Psoas muscle (tissue), 8 donors: ENCODE data around the gene WASF2. TPM values are rescaled to one million over a fixed set of nuclear protein-coding genes. Genes with fewer than 3 reads are reported as not detected.
"Not testable (repeated sequence)": the region's sequence is repeated elsewhere in the genome, so short reads cannot be mapped to it uniquely, and the experiment has no call there.

ENCODE experiments used
- ATAC-seq, 4 donors: fragments of 200-7000 bp; cut with Tn5 transposase; one replicate each; pipeline ENCODE4 v1.9.1; 2020; ENCODE audit warnings: moderate library complexity in 3 of 4, mild to moderate bottlenecking in 2 of 4
- DNase-seq, 2 donors: peaks; one replicate each; pipeline ENCODE4 v3.0.0-alpha.2; 2020
- H3K27ac ChIP-seq: fragments of 200-600 bp; one replicate; pipeline ENCODE4 v1.8.0; 2022
- H3K27me3 ChIP-seq, 3 donors: fragments of 200-600 bp in 1 of 3; one replicate each; pipeline versions ENCODE4 v1.6.1 to v1.8.0; 2013 to 2022; ENCODE audit warnings: low read length in 2 of 3, mild to moderate bottlenecking in 2 of 3, moderate library complexity in 1 of 3; ENCODE audit not compliant: insufficient read depth in 3 of 3
- H3K36me3 ChIP-seq, 2 donors: fragments of 200-600 bp in 1 of 2; one replicate each; pipeline versions ENCODE4 v1.6.1 to v1.8.0; 2013 to 2022; ENCODE audit warnings: low read depth in 1 of 2, mild to moderate bottlenecking in 1 of 2, moderate library complexity in 1 of 2; ENCODE audit not compliant: insufficient read depth in 1 of 2
- H3K4me1 ChIP-seq: fragments of 200-600 bp; one replicate; pipeline ENCODE4 v1.8.0; 2022
- H3K4me3 ChIP-seq: fragments of 200-600 bp; one replicate; pipeline ENCODE4 v1.8.0; 2022; ENCODE audit warnings: mild to moderate bottlenecking
- H3K9me3 ChIP-seq: fragments of 200-600 bp; one replicate; pipeline ENCODE4 v1.8.0; 2022
- CTCF ChIP-seq: fragments of 200-600 bp; IDR thresholded peaks from one replicate; pipeline ENCODE4 v1.8.0; 2022; ENCODE audit warnings: antibody characterized with exemption
- WGBS, 3 donors: extraction: QIAGEN DNeasy Blood & Tissue Kit; methylation state at CpG; one replicate each; pipeline versions ENCODE4 v1.1.6 to v1.1.7; 2013; 5-methylcytosine and 5-hydroxymethylcytosine counted together
- intact Hi-C, 2 donors: fragments of 100-400 bp; cut with DNase I; formaldehyde crosslinking; loops; one replicate each; pipeline versions ENCODE4 v1.11.0 to v1.14.2; 2022
- polyA plus RNA-seq, 3 donors: library from polyadenylated mRNA; stranded (reverse); fragments of 200-250 nt; gene quantifications; one replicate each; pipeline ENCODE4 v1.2.3, GENCODE V29; 2013
- total RNA-seq, 4 donors: library from RNA; stranded (reverse); fragmentation: NEBNext Ultra II Directional in 2 of 4; extraction: Animal tissue kit (Norgen Biotek cat#: 25700) in 2 of 4; gene quantifications; one replicate each; pipeline versions ENCODE4 v1.2.1 to v1.2.4, GENCODE V29; 2021 to 2023
- donor health status: healthy with polysubstance abuse.
- donor health status: DM: no; HTN: no; CAD: no; lungs with moderate emphysema.
- donor health status: Bipolar disorder and iron deficiency.
- donor health status: healthy.
- donor health status: DM: yes; HTN: yes; CAD: no.
- donor health status: DM: no; HTN: no; CAD: no.
- donor health status: DM: no; HTN: no; CAD: no.
- donor health status: DM: yes; HTN: yes; CAD: no.

The WASF2 gene
- total and polyA plus RNA-seq, 7 donors = 7.9 to 40.6 (median 29.4) TPM

- no peak for TF ChIP-seq CTCF
- no peak overlapping the region for H3K4me3 ChIP-seq
- intact Hi-C loops = no loop called here
- WGBS, 3 donors = 87 to 95% (median 90%) methylated on average over 2 of the region's 2 CpGs
- peaks cover 23% of the 10 kb centered on the region for H3K4me1 ChIP-seq
- H3K27me3 ChIP-seq = no peaks in the 10 kb centered on the region
- no peak overlapping the region for H3K27ac ChIP-seq
- DNase-seq (no peak), ATAC-seq (no peak)
- no peaks in the 10 kb centered on the region for H3K9me3 ChIP-seq
- H3K36me3 ChIP-seq = no peaks in the 10 kb centered on the region
These were observed 13.1 kb upstream of the WASF2 start for GRCh38 chr1:27503033-27503432.

- H3K9me3 ChIP-seq, H3K4me3 ChIP-seq, intact Hi-C loops, ATAC-seq, H3K27me3 ChIP-seq, H3K27ac ChIP-seq, H3K36me3 ChIP-seq, DNase-seq: not testable (repeated sequence)
- H3K4me1 ChIP-seq = peaks cover 23% of the 10 kb centered on the region
- 93 to 97% (median 96%) methylated on average over 2 of the region's 2 CpGs for WGBS, 3 donors
These were observed 11.2 kb upstream of the WASF2 start for GRCh38 chr1:27501159-27501558.

- WGBS, 3 donors = 97 to 100% (median 98%) methylated on average over 2 of the region's 2 CpGs
- DNase-seq = no peak
- Histone ChIP-seq H3K9me3 (no peaks in the 10 kb centered on the region), H3K4me1 (peaks cover 6% of the 10 kb centered on the region), H3K4me3 (no peak overlapping the region), H3K27me3 (no peaks in the 10 kb centered on the region), H3K27ac (no peak overlapping the region), H3K36me3 (no peaks in the 10 kb centered on the region)
- no peak for TF ChIP-seq CTCF
- intact Hi-C loops = no loop called here
- no peak for ATAC-seq
These were observed 9.2 kb upstream of the WASF2 start for GRCh38 chr1:27499142-27499541.

- intact Hi-C loops = no loop called here
- H3K4me1 ChIP-seq = peaks cover 10% of the 10 kb centered on the region
- H3K36me3 ChIP-seq = no peaks in the 10 kb centered on the region
- no peak overlapping the region for H3K27ac ChIP-seq
- DNase-seq = peak in 1 of 2 donors; percentile 71
- H3K27me3 ChIP-seq = no peaks in the 10 kb centered on the region
- TF ChIP-seq CTCF = no peak
- ATAC-seq = no peak
- H3K4me3 ChIP-seq = no peak overlapping the region
- 30 to 37% (median 36%) methylated on average over 7 to 8 of the region's 8 CpGs for WGBS, 3 donors
- H3K9me3 ChIP-seq = no peaks in the 10 kb centered on the region
These were observed 6.7 kb upstream of the WASF2 start for GRCh38 chr1:27496604-27497155.

- Histone ChIP-seq H3K4me3 (no peak overlapping the region), H3K27ac (peak overlapping the region; percentile 99), H3K27me3 (no peaks in the 10 kb centered on the region), H3K9me3 (no peaks in the 10 kb centered on the region), H3K36me3 (no peaks in the 10 kb centered on the region), H3K4me1 (peaks cover 17% of the 10 kb centered on the region)
- intact Hi-C loops = loop anchor here in 1 of 2 donors (5.0 kb wide), 2 partner anchors 50 to 115 kb away; no protein-coding TSS in a partner anchor
- TF ChIP-seq CTCF = no peak
- whole genome bisulfite sequencing, 3 donors = 86 to 91% (median 88%) methylated on average over 2 to 3 of the region's 3 CpGs
- ATAC-seq (no peak), DNase-seq (no peak)
These were observed 2.8 kb upstream of the WASF2 start for GRCh38 chr1:27492796-27493195.
